H9 (cell line): Measurements from ENCODE around the gene SYT9. TPM values are rescaled to one million over a fixed set of nuclear protein-coding genes. Genes with fewer than 3 reads are reported as not detected.

Experiments used
- DNase-seq: peaks from one replicate; pipeline ENCODE4 v3.0.0-alpha.2; 2017
- H2AFZ ChIP-seq: one replicate; pipeline ENCODE4 v1.6.1; 2013; ENCODE audit warnings: mild to moderate bottlenecking, low read length, control low read depth, moderate library complexity
- H2AK5ac ChIP-seq: 2 replicates; pipeline ENCODE4 v1.6.1; 2013; ENCODE audit warnings: low read length, control low read depth, mixed read lengths; ENCODE audit not compliant: insufficient read length
- H2BK120ac ChIP-seq: one replicate; pipeline ENCODE4 v1.6.1; 2013; ENCODE audit warnings: low read depth, mild to moderate bottlenecking, low read length, control low read depth, inconsistent platforms; ENCODE audit not compliant: poor library complexity, severe bottlenecking
- H2BK12ac ChIP-seq: 2 replicates; pipeline ENCODE4 v1.6.1; 2013; ENCODE audit warnings: low read length, control low read depth, mixed read lengths, low read depth; ENCODE audit not compliant: insufficient read length
- H2BK15ac ChIP-seq: 2 replicates; pipeline ENCODE4 v1.6.1; 2013; ENCODE audit warnings: low read depth, low read length, control low read depth
- H2BK20ac ChIP-seq: one replicate; pipeline ENCODE4 v1.6.1; 2013; ENCODE audit warnings: low read depth, mild to moderate bottlenecking, low read length, control low read depth, inconsistent platforms; ENCODE audit not compliant: poor library complexity, severe bottlenecking
- H2BK5ac ChIP-seq: 2 replicates; pipeline ENCODE4 v1.6.1; 2013; ENCODE audit warnings: low read length, control low read depth, mixed read lengths; ENCODE audit not compliant: insufficient read length
- H3K14ac ChIP-seq: 2 replicates; pipeline ENCODE4 v1.6.1; 2013; ENCODE audit warnings: low read length, control low read depth; ENCODE audit not compliant: insufficient read depth
- H3K18ac ChIP-seq: 2 replicates; pipeline ENCODE4 v1.6.1; 2013; ENCODE audit warnings: low read depth, mild to moderate bottlenecking, mixed read lengths, low read length, control low read depth; ENCODE audit not compliant: insufficient read length
- H3K23ac ChIP-seq: 2 replicates; pipeline ENCODE4 v1.6.1; 2013; ENCODE audit warnings: low read length, control low read depth, mixed read lengths, low read depth; ENCODE audit not compliant: insufficient read length
- H3K23me2 ChIP-seq: 2 replicates; pipeline ENCODE4 v1.6.1; 2013; ENCODE audit warnings: low read depth, mild to moderate bottlenecking, mixed read lengths, low read length, control low read depth; ENCODE audit not compliant: insufficient read length, poor library complexity, severe bottlenecking
- H3K27ac ChIP-seq: 2 replicates; pipeline ENCODE4 v1.5.1; 2013; ENCODE audit warnings: low read length, control low read depth, mixed read lengths, low read depth; ENCODE audit not compliant: insufficient read length
- H3K27me3 ChIP-seq: 2 replicates; pipeline ENCODE4 v1.6.1; 2013; ENCODE audit warnings: low read length, control low read depth, inconsistent platforms; ENCODE audit not compliant: insufficient read depth
- H3K4ac ChIP-seq: 2 replicates; pipeline ENCODE4 v1.6.1; 2013; ENCODE audit warnings: low read depth, mild to moderate bottlenecking, control low read depth, inconsistent platforms, low read length, moderate library complexity
- H3K4me1 ChIP-seq: 2 replicates; pipeline ENCODE4 v1.6.1; 2013; ENCODE audit warnings: low read length, control low read depth, inconsistent platforms; ENCODE audit not compliant: insufficient read depth
- H3K4me2 ChIP-seq: 2 replicates; pipeline ENCODE4 v1.6.1; 2013; ENCODE audit warnings: low read length, control low read depth, mixed read lengths; ENCODE audit not compliant: insufficient read length, insufficient read depth
- H3K56ac ChIP-seq: 2 replicates; pipeline ENCODE4 v1.6.1; 2013; ENCODE audit warnings: low read depth, mild to moderate bottlenecking, mixed read lengths, low read length, control low read depth; ENCODE audit not compliant: insufficient read length
- H3K79me1 ChIP-seq: 2 replicates; pipeline ENCODE4 v1.6.1; 2013; ENCODE audit warnings: low read depth, mild to moderate bottlenecking, moderate library complexity, low read length, control low read depth, inconsistent platforms; ENCODE audit not compliant: insufficient read depth, poor library complexity, severe bottlenecking
- H3K79me2 ChIP-seq: 2 replicates; pipeline ENCODE4 v1.6.1; 2013; ENCODE audit warnings: low read length, control low read depth, inconsistent platforms; ENCODE audit not compliant: insufficient read depth
- H3K9ac ChIP-seq: 2 replicates; pipeline ENCODE4 v1.6.1; 2013; ENCODE audit warnings: low read length, control low read depth, mixed read lengths; ENCODE audit not compliant: insufficient read length; ENCODE audit errors: extremely low read depth
- H3K9me3 ChIP-seq: one replicate; pipeline ENCODE4 v1.6.1; 2013; ENCODE audit warnings: low read depth, low read length, inconsistent platforms; ENCODE audit not compliant: control insufficient read depth
- H3T11ph ChIP-seq: one replicate; pipeline ENCODE4 v1.6.1; 2013; ENCODE audit warnings: mild to moderate bottlenecking, low read length, control low read depth, inconsistent platforms
- H4K20me1 ChIP-seq: one replicate; pipeline ENCODE4 v1.6.1; 2013; ENCODE audit not compliant: control insufficient read depth, insufficient read length, insufficient read depth
- H4K5ac ChIP-seq: 2 replicates; pipeline ENCODE4 v1.6.1; 2013; ENCODE audit warnings: low read depth, mild to moderate bottlenecking, mixed read lengths, low read length, control low read depth; ENCODE audit not compliant: insufficient read length
- H4K8ac ChIP-seq: replicated peaks from 2 replicates; pipeline ENCODE4 v1.6.1; 2013; ENCODE audit warnings: low read length, control low read depth, mixed read lengths, low read depth; ENCODE audit not compliant: insufficient read length
- H4K91ac ChIP-seq: 2 replicates; pipeline ENCODE4 v1.6.1; 2013; ENCODE audit warnings: low read depth, mild to moderate bottlenecking, moderate library complexity, mixed read lengths, low read length, control low read depth; ENCODE audit not compliant: insufficient read length
- H3K27ac Mint-ChIP-seq, 3 experiments: 2 replicates in 2 of 3; 3 replicates in 1 of 3; pipeline ENCODE4 v1.8.0; 2020 to 2021; ENCODE audit warnings: mixed read lengths in 3 of 3, mild to moderate bottlenecking in 1 of 3, moderate library complexity in 1 of 3
- H3K27me3 Mint-ChIP-seq: 2 replicates; pipeline ENCODE4 v1.8.0; 2021; ENCODE audit warnings: low read depth, mild to moderate bottlenecking, moderate library complexity, mixed read lengths
- H3K36me3 Mint-ChIP-seq, 3 experiments: 2 replicates in 2 of 3; 3 replicates in 1 of 3; pipeline ENCODE4 v1.8.0; 2020 to 2021; ENCODE audit warnings: low read depth in 3 of 3, mixed read lengths in 3 of 3; ENCODE audit not compliant: insufficient read depth in 1 of 3
- H3K4me1 Mint-ChIP-seq, 2 experiments: 2 replicates each; pipeline ENCODE4 v1.8.0; 2020; ENCODE audit warnings: mixed read lengths in 2 of 2
- H3K4me3 Mint-ChIP-seq, 2 experiments: 2 replicates in 1 of 2; 3 replicates in 1 of 2; pipeline ENCODE4 v1.8.0; 2020 to 2021; ENCODE audit warnings: mild to moderate bottlenecking in 2 of 2, mixed read lengths in 2 of 2, moderate library complexity in 1 of 2
- H3K9me3 Mint-ChIP-seq, 2 experiments: 2 replicates in 1 of 2; 3 replicates in 1 of 2; pipeline ENCODE4 v1.8.0; 2020; ENCODE audit warnings: mild to moderate bottlenecking in 2 of 2, mixed read lengths in 2 of 2, moderate library complexity in 1 of 2
- WGBS: extraction: QIAGEN DNeasy Blood & Tissue Kit; methylation state at CpG from one replicate; pipeline ENCODE4 v1.1.7; 2013; ENCODE audit warnings: missing lambda C conversion rate, low lambda C conversion rate, mixed read lengths; ENCODE audit not compliant: insufficient read length; ENCODE audit errors: extremely low coverage; 5-methylcytosine and 5-hydroxymethylcytosine counted together
- total RNA-seq: library from RNA; stranded (reverse); gene quantifications from 2 replicates; pipeline ENCODE4 v1.2.1, GENCODE V29; 2021
- TF ChIP-seq, protein P1 (sequence below): fragments of 200-600 bp; sonication (generic); conservative IDR thresholded peaks from 3 replicates; pipeline ENCODE4 v1.8.0; 2021; ENCODE audit warnings: antibody characterized with exemption, mild to moderate bottlenecking

The SYT9 gene
- total RNA-seq, 1 experiment from 2014 or later: 0.63 TPM

DNA sequence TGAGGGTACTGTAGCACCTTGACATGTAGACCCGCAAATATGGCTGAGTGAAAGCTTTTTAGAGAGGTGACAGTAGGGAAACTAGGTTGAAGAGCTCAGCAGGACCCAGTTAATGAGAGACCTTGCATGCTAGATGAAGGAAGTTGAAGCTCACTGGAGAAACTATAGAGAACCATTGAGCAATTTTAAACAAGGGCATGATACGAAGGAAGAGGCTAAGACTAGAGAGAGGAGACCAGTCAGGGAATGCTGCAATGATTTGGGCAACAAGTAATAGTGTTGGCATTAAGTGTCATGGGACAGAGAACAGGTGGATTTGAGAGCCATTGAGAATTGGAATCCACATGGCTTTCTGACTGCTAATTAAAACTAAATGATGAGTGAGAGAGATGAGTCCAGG, 237.7 kb downstream of the SYT9 start:
- Mint-ChIP-seq H3K4me1 (peaks cover 26 to 34% of the 10 kb centered on the region in 2 experiments), H3K27me3 (no peaks in the 10 kb centered on the region), H3K9me3 (no peaks in the 10 kb centered on the region), H3K4me3 (no peak overlapping the region), H3K36me3 (no peaks in the 10 kb centered on the region), H3K27ac (no peak overlapping the region)
- Histone ChIP-seq H4K20me1 (no peaks in the 10 kb centered on the region), H2BK5ac (no peak overlapping the region), H4K5ac (no peak overlapping the region), H3K9ac (no peak overlapping the region), H2BK20ac (no peak overlapping the region), H3K18ac (no peak overlapping the region), H3K23me2 (no peaks in the 10 kb centered on the region), H3K4ac (no peak overlapping the region), H3K79me2 (no peaks in the 10 kb centered on the region), H3K79me1 (no peaks in the 10 kb centered on the region), H4K8ac (no peak overlapping the region), H3T11ph (no peak overlapping the region), H2AFZ (no peak overlapping the region), H3K27ac (no peak overlapping the region), H2AK5ac (no peak overlapping the region), H3K14ac (no peak overlapping the region), H3K56ac (no peak overlapping the region), H3K9me3 (no peaks in the 10 kb centered on the region), H3K23ac (no peak overlapping the region), H2BK12ac (no peak overlapping the region), H3K4me2 (no peak overlapping the region), H3K4me1 (peaks cover 3% of the 10 kb centered on the region; the same call in 1 of the 2 replicates), H2BK15ac (no peak overlapping the region), H2BK120ac (no peak overlapping the region), H3K27me3 (no peaks in the 10 kb centered on the region), H4K91ac (no peak overlapping the region)
- WGBS: no CpG with 5 or more reads among the region's 2 CpGs
- TF ChIP-seq, protein P1, sequence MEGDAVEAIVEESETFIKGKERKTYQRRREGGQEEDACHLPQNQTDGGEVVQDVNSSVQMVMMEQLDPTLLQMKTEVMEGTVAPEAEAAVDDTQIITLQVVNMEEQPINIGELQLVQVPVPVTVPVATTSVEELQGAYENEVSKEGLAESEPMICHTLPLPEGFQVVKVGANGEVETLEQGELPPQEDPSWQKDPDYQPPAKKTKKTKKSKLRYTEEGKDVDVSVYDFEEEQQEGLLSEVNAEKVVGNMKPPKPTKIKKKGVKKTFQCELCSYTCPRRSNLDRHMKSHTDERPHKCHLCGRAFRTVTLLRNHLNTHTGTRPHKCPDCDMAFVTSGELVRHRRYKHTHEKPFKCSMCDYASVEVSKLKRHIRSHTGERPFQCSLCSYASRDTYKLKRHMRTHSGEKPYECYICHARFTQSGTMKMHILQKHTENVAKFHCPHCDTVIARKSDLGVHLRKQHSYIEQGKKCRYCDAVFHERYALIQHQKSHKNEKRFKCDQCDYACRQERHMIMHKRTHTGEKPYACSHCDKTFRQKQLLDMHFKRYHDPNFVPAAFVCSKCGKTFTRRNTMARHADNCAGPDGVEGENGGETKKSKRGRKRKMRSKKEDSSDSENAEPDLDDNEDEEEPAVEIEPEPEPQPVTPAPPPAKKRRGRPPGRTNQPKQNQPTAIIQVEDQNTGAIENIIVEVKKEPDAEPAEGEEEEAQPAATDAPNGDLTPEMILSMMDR: no peak
- no peak for DNase-seq
